ENCODE results near the gene GDF10. TPM values are rescaled to one million over a fixed set of nuclear protein-coding genes. Genes with fewer than 3 reads are reported as not detected.
A peak's percentile ranks its signal among the peaks of the same experiment; 100 is the strongest.

The GDF10 gene
- total RNA-seq, 1 donor from 2014 or later = 1.7 TPM

- intact Hi-C loops (cut with DNase I) = no loop called here
Measured at GRCh38 chr10:47261556-47261955, 38.4 kb upstream of the GDF10 start.

GRCh38 chr10:47262606-47263533, 37.1 kb upstream of the GDF10 start:
- intact Hi-C loops (cut with DNase I) = no loop called here
- TF ChIP-seq POLR2A (IDR thresholded peaks at IDR 0.05) (no peak), POLR2AphosphoS5 (IDR thresholded peaks at IDR 0.05; ENCODE audit: insufficient read depth in 1 of 2, low read depth in 1 of 2) (no peak)
- TF ChIP-seq, protein P1, sequence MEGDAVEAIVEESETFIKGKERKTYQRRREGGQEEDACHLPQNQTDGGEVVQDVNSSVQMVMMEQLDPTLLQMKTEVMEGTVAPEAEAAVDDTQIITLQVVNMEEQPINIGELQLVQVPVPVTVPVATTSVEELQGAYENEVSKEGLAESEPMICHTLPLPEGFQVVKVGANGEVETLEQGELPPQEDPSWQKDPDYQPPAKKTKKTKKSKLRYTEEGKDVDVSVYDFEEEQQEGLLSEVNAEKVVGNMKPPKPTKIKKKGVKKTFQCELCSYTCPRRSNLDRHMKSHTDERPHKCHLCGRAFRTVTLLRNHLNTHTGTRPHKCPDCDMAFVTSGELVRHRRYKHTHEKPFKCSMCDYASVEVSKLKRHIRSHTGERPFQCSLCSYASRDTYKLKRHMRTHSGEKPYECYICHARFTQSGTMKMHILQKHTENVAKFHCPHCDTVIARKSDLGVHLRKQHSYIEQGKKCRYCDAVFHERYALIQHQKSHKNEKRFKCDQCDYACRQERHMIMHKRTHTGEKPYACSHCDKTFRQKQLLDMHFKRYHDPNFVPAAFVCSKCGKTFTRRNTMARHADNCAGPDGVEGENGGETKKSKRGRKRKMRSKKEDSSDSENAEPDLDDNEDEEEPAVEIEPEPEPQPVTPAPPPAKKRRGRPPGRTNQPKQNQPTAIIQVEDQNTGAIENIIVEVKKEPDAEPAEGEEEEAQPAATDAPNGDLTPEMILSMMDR (IDR thresholded peaks at IDR 0.05) = no peak
- no peaks in the 10 kb centered on the region for H3K9me3 ChIP-seq
- H3K27me3 ChIP-seq = no peaks in the 10 kb centered on the region
- H3K27ac ChIP-seq = no peak overlapping the region
- DNase-seq (ENCODE audit: extremely low spot score in 2 of 2) = no peak
- no peaks in the 10 kb centered on the region for H3K36me3 ChIP-seq
- no peaks in the 10 kb centered on the region for H3K4me1 ChIP-seq
- no peak overlapping the region for H3K4me3 ChIP-seq

More at GRCh38 chr10:47261556-47261955, 38.4 kb upstream of the GDF10 start:
- no peaks in the 10 kb centered on the region for H3K36me3 ChIP-seq
- DNase-seq (ENCODE audit: extremely low spot score in 2 of 2) = no peak
- no peaks in the 10 kb centered on the region for H3K4me1 ChIP-seq
- H3K27me3 ChIP-seq = no peaks in the 10 kb centered on the region
- no peak overlapping the region for H3K4me3 ChIP-seq
- no peak for TF ChIP-seq POLR2AphosphoS5 (IDR thresholded peaks at IDR 0.05; ENCODE audit: insufficient read depth in 1 of 2, low read depth in 1 of 2)
- TF ChIP-seq, protein P1 (IDR thresholded peaks at IDR 0.05) = no peak
- no peak for TF ChIP-seq POLR2A (IDR thresholded peaks at IDR 0.05)
- no peaks in the 10 kb centered on the region for H3K9me3 ChIP-seq
- no peak overlapping the region for H3K27ac ChIP-seq

GRCh38 chr10:47264797-47265281, 35.2 kb upstream of the GDF10 start:
- no peaks in the 10 kb centered on the region for H3K4me1 ChIP-seq
- no peak for TF ChIP-seq POLR2A (IDR thresholded peaks at IDR 0.05)
- TF ChIP-seq POLR2AphosphoS5 (IDR thresholded peaks at IDR 0.05; ENCODE audit: insufficient read depth in 1 of 2, low read depth in 1 of 2) = no peak
- TF ChIP-seq, protein P1 (IDR thresholded peaks at IDR 0.05) = no peak
- peak in 1 of 2 donors; percentile 67 for DNase-seq (ENCODE audit: extremely low spot score in 2 of 2)
- intact Hi-C loops (cut with DNase I) = no loop called here
- no peaks in the 10 kb centered on the region for H3K27me3 ChIP-seq
- H3K4me3 ChIP-seq = no peak overlapping the region
- H3K36me3 ChIP-seq = no peaks in the 10 kb centered on the region
- no peak overlapping the region for H3K27ac ChIP-seq
- no peaks in the 10 kb centered on the region for H3K9me3 ChIP-seq

DNA sequence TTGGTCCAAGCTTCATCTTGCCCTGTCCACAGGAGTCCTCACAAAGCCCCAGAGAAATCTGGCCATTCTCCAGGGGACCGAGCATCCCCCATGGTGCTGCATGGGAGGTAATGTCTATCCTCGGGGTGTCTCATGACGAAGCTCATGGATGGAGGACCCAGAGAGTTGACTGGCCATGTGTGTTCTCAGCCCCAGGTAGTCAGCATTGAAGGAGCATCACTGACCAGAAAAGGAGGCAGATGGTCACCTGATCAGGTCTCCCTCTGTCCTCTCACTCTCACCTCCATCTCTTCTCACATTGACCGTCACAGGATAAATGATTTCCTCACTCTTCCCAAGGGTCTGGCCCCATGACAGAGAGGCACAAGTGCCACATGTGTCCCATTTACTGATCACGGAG, 33.4 kb upstream of the GDF10 start:
- no peaks in the 10 kb centered on the region for H3K9me3 ChIP-seq
- no peaks in the 10 kb centered on the region for H3K36me3 ChIP-seq
- no peak for TF ChIP-seq POLR2AphosphoS5 (IDR thresholded peaks at IDR 0.05; ENCODE audit: insufficient read depth in 1 of 2, low read depth in 1 of 2)
- H3K4me3 ChIP-seq = no peak overlapping the region
- no peaks in the 10 kb centered on the region for H3K4me1 ChIP-seq
- DNase-seq (ENCODE audit: extremely low spot score in 2 of 2) = peak in 1 of 2 donors; percentile 69
- H3K27ac ChIP-seq = no peak overlapping the region
- intact Hi-C loops (cut with DNase I) = no loop called here
- H3K27me3 ChIP-seq = no peaks in the 10 kb centered on the region

DNA sequence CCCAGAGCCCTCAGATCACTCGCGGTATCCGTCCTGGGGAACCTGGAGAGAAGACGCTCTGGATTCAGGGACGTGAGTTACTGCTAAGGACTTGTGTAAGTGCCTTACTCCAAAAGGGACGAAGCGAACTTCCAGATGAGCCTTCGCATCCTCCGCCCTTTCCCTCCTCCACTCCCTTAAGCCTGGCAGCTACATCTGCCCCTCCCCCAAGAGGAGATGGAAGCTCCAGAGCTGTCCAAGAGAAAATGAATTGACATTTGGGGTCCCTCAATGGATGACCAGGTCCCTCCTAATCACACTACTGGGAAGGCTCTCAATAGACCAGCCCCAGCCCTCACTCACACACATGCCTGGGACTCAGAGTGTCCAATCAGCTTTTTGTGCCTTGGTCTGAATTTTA, 31.3 kb upstream of the GDF10 start:
- TF ChIP-seq POLR2A (IDR thresholded peaks at IDR 0.05) (no peak), POLR2AphosphoS5 (IDR thresholded peaks at IDR 0.05; ENCODE audit: insufficient read depth in 1 of 2, low read depth in 1 of 2) (no peak)
- TF ChIP-seq, protein P1 (IDR thresholded peaks at IDR 0.05) = no peak
- peak in 1 of 2 donors; percentile 69 for DNase-seq (ENCODE audit: extremely low spot score in 2 of 2)
- no peak overlapping the region for H3K27ac ChIP-seq
- no peak overlapping the region for H3K4me3 ChIP-seq
- H3K36me3 ChIP-seq = no peaks in the 10 kb centered on the region
- H3K27me3 ChIP-seq = no peaks in the 10 kb centered on the region
- intact Hi-C loops (cut with DNase I) = no loop called here
- H3K9me3 ChIP-seq = no peaks in the 10 kb centered on the region
- H3K4me1 ChIP-seq = no peaks in the 10 kb centered on the region

Measured in vagina (tissue), 2 donors.